Occipital lobe (tissue), 2 donors: Measurements from ENCODE around the gene CD200. TPM values are rescaled to one million over a fixed set of nuclear protein-coding genes. Genes with fewer than 3 reads are reported as not detected.
"Not testable (repeated sequence)": the region's sequence is repeated elsewhere in the genome, so short reads cannot be mapped to it uniquely, and the experiment has no call there.

Experiments used
- DNase-seq: peaks from one replicate; lab custom pipeline; 2025; lab: John Stamatoyannopoulos, UW
- total RNA-seq: library from RNA; depleted of rRNA; stranded (reverse); fragments of >200 nt; gene quantifications from one replicate; pipeline ENCODE4 v1.2.3, GENCODE V29; 2014

The CD200 gene
- total RNA-seq, 1 donor from 2014 or later = 41.6 TPM

DNA sequence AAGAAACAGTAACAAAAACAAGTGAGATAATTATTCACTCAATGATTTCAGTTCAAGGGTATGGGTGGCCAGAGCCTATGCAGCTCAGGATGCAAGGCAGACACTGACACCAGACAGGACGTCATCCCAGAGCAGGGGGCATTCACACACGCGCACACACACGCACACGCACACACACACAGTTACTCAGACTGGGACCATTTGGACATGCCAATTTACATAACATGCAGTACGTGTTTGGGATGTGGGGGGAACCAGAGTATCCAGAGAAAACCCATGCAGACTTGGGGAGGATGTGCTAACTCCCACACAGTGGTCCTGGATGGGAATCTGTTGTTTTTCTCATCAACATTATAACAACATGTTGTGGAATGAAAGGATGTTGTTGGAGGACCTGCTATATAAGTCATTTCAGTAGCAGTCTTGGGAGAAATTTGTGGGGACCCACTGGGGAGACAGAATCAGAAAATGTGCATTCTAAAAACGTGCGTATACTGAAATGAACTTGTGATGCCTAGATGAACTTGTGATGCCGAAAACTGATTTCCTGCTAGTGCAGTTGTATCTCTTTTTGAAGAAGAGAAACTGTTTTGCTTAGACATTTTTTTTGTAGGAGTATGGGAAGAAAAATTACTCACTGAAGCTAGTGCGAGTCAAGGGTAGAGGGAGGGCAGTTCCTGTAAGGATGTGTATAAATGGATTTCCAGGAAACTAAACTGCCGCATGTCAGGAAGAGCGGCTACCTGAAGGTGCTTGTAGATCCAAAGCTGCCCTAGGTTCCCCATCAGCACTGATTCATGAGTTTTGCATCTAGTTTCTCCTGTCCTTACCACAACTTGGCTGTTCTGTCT lies 25.2 kb downstream of the CD200 start:
- no peak for DNase-seq

DNA sequence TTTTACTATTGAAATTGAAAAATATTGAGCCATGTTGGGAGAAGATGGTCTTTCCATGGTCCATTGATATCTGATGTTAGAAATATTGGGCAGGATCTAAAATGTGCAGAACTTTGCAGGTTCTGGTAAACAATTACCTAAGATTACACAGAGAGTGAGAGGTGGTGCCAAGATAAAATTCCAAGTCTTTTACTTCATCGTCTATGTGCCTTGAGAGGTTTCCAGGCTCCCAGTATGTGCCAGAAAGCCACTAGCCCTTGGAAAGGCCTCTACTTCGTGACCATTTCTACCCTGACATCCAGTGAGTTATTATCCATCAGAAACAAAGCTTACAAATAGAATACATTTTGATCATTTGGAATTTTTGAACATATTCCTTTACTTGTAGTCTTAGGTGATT lies 27.6 kb downstream of the CD200 start:
- DNase-seq = no peak

DNA sequence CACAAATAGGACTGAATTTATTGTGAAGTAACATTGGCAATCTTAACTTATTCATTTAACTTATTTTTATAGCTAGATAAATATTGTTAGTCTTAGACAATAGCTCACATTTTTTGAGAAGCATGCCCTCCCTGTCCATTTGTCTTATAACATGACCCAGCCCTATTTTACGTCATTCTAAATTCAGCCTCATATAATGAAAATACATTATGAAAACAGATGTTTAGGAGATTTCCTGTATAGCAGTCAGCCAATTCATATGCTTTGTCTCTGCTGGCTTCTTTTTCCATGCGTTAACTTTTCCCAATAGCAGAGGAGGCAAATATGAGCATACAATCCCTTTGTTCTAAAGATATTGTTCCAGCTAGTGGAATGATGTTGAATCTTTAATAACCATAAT lies 29.3 kb downstream of the CD200 start:
- DNase-seq = no peak

DNA sequence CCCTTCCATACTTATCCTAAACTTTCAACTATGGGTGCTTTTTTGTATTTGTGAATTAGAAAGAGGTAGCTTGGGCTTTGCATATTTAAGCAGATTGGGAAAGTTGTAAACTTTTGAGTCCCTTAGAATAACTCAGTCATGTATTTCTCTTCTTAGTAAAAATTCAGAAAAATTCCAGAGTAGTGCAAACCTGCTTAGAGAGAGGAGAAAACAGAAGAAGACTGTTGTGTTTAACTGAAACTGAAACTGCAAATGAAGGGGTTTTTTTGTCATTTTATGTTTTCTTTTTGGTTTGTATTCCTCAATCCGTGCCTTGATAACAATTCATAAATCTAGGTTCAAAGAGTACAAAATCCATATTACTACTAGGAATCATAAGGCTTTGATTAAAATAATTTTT lies 31.3 kb downstream of the CD200 start:
- no peak for DNase-seq

DNA sequence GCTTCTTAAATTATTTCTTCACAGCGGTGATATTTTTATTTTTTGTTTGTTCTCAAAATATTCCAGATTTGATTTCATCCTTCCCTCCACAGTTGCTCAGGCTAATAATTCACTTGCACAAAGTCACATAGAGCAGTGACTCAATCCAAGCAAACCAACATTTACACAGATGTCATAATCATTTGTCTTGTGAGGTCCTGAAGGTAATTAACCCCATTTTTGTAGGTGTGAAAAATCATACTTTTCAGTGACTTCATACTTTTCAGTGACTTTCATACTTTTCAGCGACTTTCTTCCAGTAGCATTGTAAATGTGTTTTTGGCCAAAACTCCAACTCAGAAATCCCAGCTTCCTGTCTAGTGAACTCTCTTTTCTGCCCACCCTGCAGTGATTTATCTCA lies 32.1 kb downstream of the CD200 start:
- DNase-seq = no peak

DNA sequence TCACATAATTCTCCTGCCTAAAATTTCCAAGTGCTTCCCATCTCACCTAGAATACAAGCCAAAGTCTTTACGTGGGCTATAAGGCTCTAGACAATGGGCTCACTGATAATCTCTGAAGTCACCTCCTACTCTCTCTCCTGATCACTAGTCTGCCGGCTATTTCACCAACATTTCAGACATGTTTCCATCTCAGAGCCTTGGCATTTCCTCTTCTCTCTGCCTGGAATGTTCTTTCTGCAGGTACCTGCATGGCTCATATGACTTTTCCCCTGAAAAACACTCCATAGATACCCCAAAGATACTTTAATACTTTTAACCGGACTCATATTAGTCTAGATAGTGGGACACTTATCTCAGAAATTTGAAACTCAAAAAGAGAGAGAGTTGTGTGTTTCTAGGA lies 32.7 kb downstream of the CD200 start:
- no peak for DNase-seq

DNA sequence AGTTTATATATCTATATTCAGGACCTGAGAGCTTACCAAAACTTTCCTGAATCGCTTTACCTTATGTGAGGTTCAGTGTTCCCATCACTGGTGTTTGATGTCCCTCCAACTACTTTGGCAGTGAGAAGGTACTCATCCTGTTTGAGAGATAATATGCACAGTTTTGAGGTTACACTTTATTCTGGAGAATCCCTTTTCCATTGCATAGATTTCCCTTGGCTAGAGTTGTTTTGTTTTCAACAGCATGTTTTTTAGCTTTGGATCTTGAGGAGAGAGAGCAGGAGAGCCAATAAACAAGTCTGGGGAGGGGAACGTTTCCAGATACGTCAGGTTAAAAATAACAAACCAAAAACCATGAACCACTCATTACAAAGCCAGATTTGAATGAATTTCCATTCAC lies 33.6 kb downstream of the CD200 start:
- no peak for DNase-seq

DNA sequence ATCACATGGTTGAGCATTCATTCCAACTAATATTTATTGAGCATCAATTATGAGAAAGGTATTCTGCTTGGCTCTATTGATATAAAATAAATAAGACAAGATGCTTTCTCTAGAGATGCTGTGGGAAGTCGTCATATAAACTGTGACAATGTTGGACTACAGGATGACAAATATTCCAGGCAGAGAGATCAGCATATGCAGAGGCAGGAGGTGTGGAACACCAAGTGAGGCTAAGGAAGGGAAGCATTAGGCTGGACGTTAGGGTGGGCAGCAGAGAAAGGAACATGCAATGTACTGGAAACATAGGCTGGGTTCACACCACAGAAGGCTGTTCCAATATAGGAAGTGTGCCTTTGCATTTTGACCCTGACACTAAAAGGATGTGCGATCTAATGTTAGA lies 38.6 kb downstream of the CD200 start:
- DNase-seq = no peak

DNA sequence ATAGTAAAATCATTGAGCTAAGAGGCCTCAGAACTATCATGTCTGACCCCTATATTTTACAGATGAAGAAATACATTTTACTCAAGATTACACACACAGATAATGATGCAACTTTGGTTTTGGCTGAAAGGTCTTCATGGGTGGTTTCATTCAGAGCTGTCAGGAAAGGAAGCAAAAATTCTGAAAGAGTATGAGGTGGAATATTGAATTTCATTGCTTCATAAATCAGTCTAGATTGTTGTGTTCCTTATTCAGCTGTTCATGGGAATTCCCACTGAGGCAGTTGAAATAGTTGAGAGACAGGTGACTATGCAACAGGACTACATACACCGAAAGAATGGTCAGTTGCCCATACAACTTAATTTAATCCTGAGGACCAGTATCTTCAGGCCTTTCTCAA lies 39.4 kb downstream of the CD200 start:
- DNase-seq = no peak

DNA sequence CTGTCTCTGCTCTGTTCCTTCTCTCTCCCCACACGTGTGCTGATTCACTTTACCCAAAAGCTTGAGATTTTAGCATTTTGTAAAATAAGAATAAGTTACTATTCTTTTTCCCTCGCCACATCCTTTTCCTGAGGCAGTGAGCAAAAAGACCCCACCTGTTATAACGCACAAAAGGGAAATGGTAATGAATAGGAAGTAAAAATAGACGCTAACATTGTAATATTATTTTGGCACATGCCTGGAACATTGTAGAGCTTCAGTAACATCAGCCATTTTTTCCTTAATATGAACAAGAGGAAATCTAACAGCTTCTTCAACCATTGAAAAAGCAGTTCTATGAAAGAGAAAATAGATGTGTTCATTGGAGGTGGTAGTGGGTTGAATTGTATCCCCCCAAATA lies 40.5 kb downstream of the CD200 start:
- no peak for DNase-seq

DNA sequence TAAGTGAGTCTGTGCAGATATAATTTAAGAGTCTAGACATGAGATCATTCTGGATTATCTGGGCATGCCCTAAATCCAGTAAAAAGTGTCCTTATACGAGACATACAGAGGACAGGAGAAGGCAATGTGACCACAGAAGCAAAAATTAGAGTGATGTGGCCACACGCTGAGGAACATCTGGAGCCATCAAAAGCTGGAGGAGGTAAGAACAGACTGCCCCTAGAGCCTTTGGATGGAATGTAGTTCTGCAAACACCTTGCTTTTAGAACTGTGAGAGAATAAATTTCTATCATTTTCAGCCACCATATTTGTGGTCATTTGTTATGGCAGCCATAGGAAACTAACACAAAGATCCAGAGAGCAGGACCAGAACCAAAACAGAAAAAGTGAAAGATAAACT lies 41.0 kb downstream of the CD200 start:
- no peak for DNase-seq

DNA sequence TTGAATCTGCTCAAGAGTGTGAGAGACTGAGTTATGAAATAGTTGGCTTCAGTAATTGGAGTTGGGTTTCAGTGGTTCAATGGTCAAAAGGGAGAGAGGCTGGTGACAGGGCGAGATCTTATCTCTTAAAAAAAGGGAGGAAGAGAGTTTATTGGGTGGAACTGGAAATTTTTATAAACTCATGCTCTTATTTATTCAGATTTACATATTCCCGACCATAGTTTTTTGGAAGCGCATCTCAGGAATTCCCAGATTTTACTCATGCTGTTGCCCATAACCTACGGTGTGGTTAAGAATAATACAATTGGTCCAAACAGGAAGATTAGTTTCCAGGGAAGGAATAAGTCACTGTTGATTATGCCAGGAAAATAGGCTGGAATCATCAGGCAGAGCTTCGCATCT lies 41.4 kb downstream of the CD200 start:
- no peak for DNase-seq

DNA sequence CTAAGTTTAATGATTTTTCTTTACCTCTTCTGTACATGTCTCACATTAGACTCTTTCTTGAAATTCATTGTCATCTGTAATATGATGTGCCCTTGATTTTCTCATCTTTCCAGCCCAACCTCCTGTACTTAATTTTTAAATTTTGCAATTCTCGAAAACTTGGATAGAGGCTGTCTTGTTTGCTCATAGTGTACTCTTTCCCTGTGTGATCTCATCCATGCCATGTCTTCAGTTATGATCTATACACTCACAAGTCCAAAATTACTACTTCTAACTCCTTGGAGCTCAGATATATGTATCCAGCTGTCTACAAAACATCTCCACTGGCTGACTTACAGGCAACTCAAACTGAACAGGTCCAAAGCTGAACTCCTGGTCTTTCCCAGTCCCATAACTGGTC lies 42.2 kb downstream of the CD200 start:
- no peak for DNase-seq

DNA sequence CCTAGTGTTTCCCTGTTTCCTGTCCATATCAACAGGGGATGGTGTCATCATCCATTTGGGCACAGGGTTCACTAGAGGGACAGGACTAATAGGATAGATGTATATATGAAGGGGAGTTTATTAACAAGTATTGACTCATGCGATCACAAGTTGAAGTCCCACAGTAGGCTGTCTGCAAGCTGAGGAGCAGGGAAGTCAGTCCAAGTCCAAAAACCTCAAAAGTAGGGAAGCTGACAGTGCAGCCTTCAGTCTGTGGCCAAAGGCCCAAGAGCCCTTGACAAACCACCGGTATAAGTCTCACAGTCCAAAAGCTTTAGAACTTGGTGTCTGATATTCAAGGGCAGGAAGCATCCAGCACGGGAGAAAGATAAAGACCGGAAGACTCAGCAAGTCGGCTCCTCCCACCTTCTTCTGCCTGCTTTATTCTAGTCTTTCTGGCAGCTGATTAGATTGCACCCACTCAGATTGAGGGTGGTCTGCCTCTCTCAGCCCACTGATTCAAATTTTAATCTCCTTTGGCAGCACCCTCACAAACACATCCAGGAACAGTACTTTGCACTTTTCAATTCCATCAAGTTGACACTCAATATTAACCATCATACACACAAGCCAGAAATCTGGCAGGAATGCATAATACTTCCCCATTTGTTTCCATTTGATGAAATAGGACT lies 43.4 kb downstream of the CD200 start:
- no peak for DNase-seq

DNA sequence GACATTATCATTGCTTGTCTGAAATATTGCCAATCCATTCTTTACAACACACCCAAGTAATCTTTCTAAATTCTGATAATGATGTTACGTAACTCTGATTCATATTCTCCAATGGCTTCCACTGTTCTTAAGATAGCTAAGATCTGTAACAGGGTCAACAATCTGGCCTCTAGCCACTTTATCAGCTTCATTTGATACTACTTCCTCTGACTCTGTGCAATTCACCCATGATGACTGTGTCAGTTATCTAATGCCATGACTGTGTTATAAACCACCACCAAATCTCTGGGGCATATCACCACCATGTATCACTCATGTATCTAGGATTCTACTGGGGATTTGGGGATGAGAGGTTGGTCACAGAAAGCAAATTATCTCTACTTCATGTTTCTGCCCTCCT lies 44.0 kb downstream of the CD200 start:
- no peak for DNase-seq

DNA sequence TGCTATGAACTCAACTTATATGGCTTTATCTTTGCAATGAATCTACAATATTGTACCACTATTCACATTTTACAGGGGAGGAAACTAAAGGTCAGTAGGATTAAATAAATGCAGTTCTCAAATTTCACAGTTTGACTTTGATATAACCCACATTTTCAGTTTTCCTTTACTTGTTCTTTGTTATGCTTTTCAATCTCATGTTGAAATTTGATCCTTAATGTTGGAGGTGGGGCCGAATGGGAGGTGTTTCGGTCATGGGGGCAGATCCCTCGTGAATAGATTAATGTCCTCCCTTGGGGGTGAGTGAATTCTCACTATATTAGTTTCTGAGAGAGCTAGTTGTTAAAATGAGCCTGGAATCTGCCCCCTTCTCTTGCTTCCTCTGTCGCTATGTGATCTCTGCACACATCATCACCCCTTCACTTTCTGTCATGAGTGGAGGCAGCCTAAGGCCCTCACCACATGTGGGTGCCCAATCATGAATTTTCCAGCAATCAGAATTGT lies 44.7 kb downstream of the CD200 start:
- DNase-seq = no peak

DNA sequence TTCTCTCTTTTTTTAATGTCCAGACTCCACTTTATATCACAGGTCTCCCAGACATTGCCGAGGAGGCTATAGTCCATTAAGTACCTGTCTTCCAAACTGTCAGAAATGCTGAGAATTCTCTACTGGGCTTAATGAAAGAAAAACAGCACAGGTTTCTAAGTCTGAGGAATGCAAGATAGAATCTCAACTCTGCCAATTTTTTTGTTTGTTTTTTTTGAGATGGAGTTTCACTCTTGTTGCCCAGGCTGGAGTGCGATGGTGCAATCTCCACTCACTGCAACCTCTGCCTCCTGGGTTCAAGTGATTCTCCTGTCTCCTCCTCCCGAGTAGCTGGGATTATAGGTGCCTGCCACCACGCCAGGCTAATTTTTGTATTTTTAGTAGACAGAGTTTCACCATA lies 45.4 kb downstream of the CD200 start:
- not testable (repeated sequence) for DNase-seq

DNA sequence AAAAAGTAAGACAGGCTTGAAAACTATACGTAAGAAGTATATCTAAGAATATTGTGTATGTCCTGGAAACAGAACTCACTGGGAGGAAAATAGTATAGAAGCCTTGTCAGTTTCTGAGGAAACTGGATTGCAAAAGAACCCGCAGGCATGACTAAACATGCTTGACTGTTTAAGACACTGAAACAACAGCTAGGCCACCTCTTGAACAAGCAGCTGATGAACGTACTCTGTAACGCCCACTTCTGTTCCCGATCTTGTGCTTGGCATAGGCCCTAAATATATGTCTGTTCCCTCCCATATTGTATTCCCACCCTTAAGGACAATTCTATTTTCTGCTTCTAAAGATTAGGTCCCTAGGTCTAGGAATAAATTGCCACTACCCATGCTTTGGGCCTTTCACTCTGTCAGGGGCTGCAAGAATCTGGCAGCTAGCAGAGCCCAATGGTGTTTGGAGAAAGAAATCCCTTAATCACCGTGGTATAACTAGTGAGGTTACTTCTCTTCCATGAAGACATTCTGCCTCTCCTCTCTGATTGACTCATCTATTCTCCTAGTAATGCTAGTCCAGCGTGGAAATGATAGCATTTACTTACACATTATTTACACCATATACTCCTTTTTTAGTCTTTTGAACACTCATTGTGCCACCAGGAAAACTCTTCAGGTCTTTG lies 46.2 kb downstream of the CD200 start:
- no peak for DNase-seq

DNA sequence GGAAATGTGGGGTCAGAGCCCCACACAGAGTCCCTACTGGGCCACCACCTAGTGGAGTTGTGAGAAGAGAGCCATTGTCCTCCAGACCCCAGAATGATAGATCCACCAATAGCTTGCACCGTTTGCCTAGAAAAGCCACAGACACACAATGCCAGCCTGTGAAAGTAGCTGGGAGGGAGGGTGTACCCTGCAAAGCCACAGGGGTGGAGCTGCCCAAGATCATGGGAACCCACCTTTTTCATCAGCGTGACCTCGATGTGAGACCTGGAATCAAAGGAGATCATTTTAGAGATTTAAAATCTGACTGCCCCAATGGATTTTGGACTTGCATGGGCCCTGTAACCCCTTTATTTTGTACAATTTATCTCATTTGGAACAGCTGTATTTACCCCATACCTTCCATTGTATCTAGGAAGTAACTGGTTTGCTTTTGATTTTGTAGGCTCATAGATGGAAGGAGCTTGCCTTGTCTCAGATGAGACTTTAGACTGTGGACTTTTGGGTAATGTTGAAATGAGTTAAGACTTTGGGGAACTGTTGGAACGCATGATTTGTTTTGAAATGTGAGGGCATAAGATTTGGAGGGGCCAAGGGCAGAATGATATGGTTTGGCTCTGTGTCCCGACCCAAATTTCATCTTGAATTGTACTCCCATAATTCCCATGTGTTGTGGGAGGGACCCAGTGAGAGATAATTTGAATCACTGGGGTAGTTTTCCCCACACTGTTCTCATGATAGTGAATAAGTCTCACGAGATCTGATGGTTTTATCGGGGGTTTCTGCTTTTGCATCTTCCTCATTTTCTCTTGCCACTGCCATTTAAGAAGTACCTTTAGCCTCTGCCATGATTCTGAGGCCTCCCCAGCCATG lies 49.0 kb downstream of the CD200 start:
- no peak for DNase-seq

DNA sequence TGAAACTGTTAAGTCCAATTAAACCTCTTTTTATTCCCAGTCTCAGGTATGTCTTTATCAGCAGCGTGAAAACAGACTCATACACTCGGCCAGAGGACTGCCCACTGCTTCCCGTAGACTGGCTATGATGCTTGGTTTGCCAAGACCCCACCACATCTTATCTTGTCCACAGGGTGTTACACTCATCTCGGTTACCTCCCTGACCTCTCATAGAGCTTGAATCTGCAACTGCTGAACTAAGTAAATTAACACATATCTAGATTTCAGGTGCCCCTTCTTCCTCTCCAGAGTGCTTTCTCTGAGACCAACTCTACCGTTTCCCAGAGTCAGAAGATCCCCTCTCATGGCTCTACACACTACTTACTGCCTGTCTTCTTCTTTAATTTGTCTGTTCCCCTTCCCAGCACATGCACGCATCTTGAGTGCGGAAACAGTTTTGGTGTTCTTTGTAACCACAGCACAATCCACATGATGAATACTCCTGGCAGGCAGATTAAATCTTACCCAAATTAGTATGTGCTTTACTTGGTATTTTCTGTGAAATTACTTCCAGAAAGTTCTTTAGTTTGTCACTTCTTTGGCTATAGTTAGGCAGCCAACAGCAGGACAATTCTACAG lies 49.7 kb downstream of the CD200 start:
- DNase-seq = no peak

DNA sequence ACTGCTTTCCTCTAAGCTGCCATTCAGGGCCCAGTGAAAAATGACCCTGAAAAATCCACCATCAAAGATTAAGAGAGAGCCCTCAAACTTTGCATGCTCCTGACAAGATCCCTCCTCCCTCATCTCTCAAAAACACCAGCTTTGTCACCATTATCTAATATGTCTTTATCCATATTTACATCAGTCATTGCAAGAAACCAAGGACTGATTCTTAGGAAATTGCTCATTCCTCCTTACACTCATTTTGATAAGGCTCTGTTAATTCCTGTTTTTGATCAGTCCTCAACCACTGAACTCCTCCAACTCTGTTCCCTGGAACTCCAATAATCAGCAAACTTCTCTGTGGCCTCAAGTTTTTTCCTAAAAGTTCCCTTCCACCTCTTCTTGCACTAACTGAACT lies 51.8 kb downstream of the CD200 start:
- DNase-seq = no peak
